B cell (primary cell): ENCODE results near the gene LRRIQ4. TPM values are rescaled to one million over a fixed set of nuclear protein-coding genes. Genes with fewer than 3 reads are reported as not detected.
A peak's percentile ranks its signal among the peaks of the same experiment; 100 is the strongest.

Source experiments
- ATAC-seq: fragments of 200-7000 bp; cut with Tn5 transposase; one replicate; pipeline ENCODE4 v1.10.0; 2021; ENCODE audit warnings: low read depth, mild to moderate bottlenecking, moderate number of reproducible peaks, moderate library complexity
- CTCF ChIA-PET: fragments of 350-600 bp; sonication (Branson Sonifier 250); formaldehyde crosslinking; loops from one replicate; lab custom pipeline; 2021; ENCODE audit warnings: antibody characterized with exemption, inconsistent platforms; lab: Charles Lee
- POLR2A ChIA-PET: fragments of 350-600 bp; sonication (Branson Sonifier 250); formaldehyde crosslinking; loops from one replicate; lab custom pipeline; 2021; ENCODE audit warnings: antibody characterized with exemption; lab: Charles Lee
- DNase-seq: peaks from one replicate; pipeline ENCODE4 v3.0.0; 2013
- H2AFZ ChIP-seq: 2 replicates; pipeline ENCODE4 v1.6.1; 2012; ENCODE audit warnings: mild to moderate bottlenecking, low read depth, low read length; ENCODE audit not compliant: insufficient read depth, poor library complexity, severe bottlenecking
- H3K27ac ChIP-seq, 2 donors: 1 replicate in 1 of 2; 2 replicates in 1 of 2; pipeline ENCODE4 v1.5.1; 2012 to 2013; ENCODE audit warnings: low read length in 2 of 2, mild to moderate bottlenecking in 2 of 2, moderate library complexity in 1 of 2
- H3K27me3 ChIP-seq, 4 experiments: fragments of 200-600 bp in 1 of 4; sonication (generic) in 1 of 4; replicated peaks in 1 of 4; 1 replicate in 2 of 4; 2 replicates in 2 of 4; pipeline versions ENCODE4 v1.6.1 to v1.7.0; 2013 to 2016; ENCODE audit warnings: low read length in 3 of 4, mild to moderate bottlenecking in 2 of 4, mixed read lengths in 1 of 4, moderate library complexity in 1 of 4; ENCODE audit not compliant: insufficient read depth in 4 of 4, control insufficient read depth in 3 of 4; ENCODE audit errors: control extremely low read depth in 1 of 4
- H3K36me3 ChIP-seq, 2 experiments: replicated peaks in 1 of 2; 1 replicate in 1 of 2; 2 replicates in 1 of 2; pipeline versions ENCODE4 v1.6.1 to v1.7.1; 2013; ENCODE audit warnings: low read length in 1 of 2; ENCODE audit not compliant: insufficient read depth in 2 of 2, control insufficient read depth in 1 of 2; ENCODE audit errors: control extremely low read depth in 1 of 2, extremely low read depth in 1 of 2
- H3K4me1 ChIP-seq, 2 donors: fragments of 200-600 bp in 1 of 2; sonication (generic) in 1 of 2; 1 replicate in 1 of 2; 2 replicates in 1 of 2; pipeline versions ENCODE4 v1.5.1 to v1.6.1; 2013 to 2017; ENCODE audit warnings: low read length in 2 of 2; ENCODE audit not compliant: control insufficient read depth in 2 of 2, insufficient read depth in 2 of 2
- H3K4me2 ChIP-seq: replicated peaks from 2 replicates; pipeline ENCODE3; 2012; ENCODE audit warnings: mild to moderate bottlenecking, low read depth, low read length; ENCODE audit not compliant: poor library complexity, severe bottlenecking
- H3K4me3 ChIP-seq, 5 experiments: fragments of 200-600 bp in 1 of 5; sonication (generic) in 1 of 5; 1 replicate in 3 of 5; 2 replicates in 2 of 5; pipeline versions ENCODE4 v1.5.1 to v1.7.0; 2011 to 2016; ENCODE audit warnings: low read length in 4 of 5, mild to moderate bottlenecking in 4 of 5, low read depth in 2 of 5, control low read depth in 1 of 5, moderate library complexity in 1 of 5; ENCODE audit not compliant: insufficient read depth in 1 of 5; ENCODE audit errors: control extremely low read depth in 1 of 5, extremely low read depth in 1 of 5
- H3K79me2 ChIP-seq: fragments of 200-600 bp; sonication (generic); one replicate; pipeline ENCODE4 v1.6.0; 2016; ENCODE audit warnings: low read length; ENCODE audit not compliant: control insufficient read depth, insufficient read depth
- H3K9ac ChIP-seq: fragments of 200-600 bp; sonication (generic); 2 replicates; pipeline ENCODE4 v1.6.1; 2017; ENCODE audit warnings: mild to moderate bottlenecking, low read length, moderate library complexity
- H3K9me3 ChIP-seq, 3 donors: one replicate each; pipeline versions ENCODE4 v1.6.1 to v1.7.1; 2013; ENCODE audit warnings: low read length in 2 of 3; ENCODE audit not compliant: control insufficient read depth in 2 of 3, insufficient read depth in 1 of 3; ENCODE audit errors: control extremely low read depth in 1 of 3
- H4K20me1 ChIP-seq: 2 replicates; pipeline ENCODE4 v1.6.0; 2012; ENCODE audit warnings: mild to moderate bottlenecking, low read length; ENCODE audit not compliant: insufficient read depth, control insufficient read depth, poor library complexity, severe bottlenecking
- H3K27ac Mint-ChIP-seq: one replicate; pipeline ENCODE4 v1.8.0; 2021; ENCODE audit warnings: mixed read lengths
- H3K27me3 Mint-ChIP-seq: one replicate; pipeline ENCODE4 v1.8.0; 2021; ENCODE audit warnings: mixed read lengths
- H3K4me1 Mint-ChIP-seq: one replicate; pipeline ENCODE4 v1.8.0; 2021; ENCODE audit warnings: mixed read lengths
- H3K4me3 Mint-ChIP-seq: one replicate; pipeline ENCODE4 v1.8.0; 2021; ENCODE audit warnings: mixed read lengths
- H3K9me3 Mint-ChIP-seq: one replicate; pipeline ENCODE4 v1.8.0; 2022; ENCODE audit warnings: mixed read lengths; ENCODE audit not compliant: insufficient read depth
- EZH2 ChIP-seq: IDR thresholded peaks from 2 replicates; pipeline ENCODE4 v1.6.1; 2012; ENCODE audit warnings: borderline replicate concordance, low read depth, mild to moderate bottlenecking, moderate library complexity, low read length; ENCODE audit not compliant: insufficient read depth, poor library complexity, severe bottlenecking
- WGBS: methylation state at CpG from one replicate; pipeline ENCODE4 v1.1.5; 2013; ENCODE audit warnings: missing lambda C conversion rate; ENCODE audit not compliant: insufficient coverage; 5-methylcytosine and 5-hydroxymethylcytosine counted together
- intact Hi-C: fragments of 100-400 bp; cut with micrococcal nuclease; formaldehyde crosslinking; loops from one replicate; pipeline ENCODE4 v1.10.0; 2022
- polyA plus RNA-seq: library from polyadenylated mRNA; depleted of rRNA; stranded (reverse); fragments of >200 nt; gene quantifications from 2 replicates; pipeline ENCODE4 v1.2.3, GENCODE V29; 2012
- total RNA-seq, 2 donors: library from RNA; stranded (reverse); fragments of 120-200 nt in 1 of 2; gene quantifications; 1 replicate in 1 of 2; 2 replicates in 1 of 2; pipeline versions ENCODE4 v1.2.3 to v1.2.4, GENCODE V29; 2013 to 2022
- TF ChIP-seq, protein P1 (sequence below): fragments of 200-600 bp; IDR thresholded peaks from one replicate; pipeline ENCODE4 v1.8.0; 2022; ENCODE audit warnings: antibody characterized with exemption, mild to moderate bottlenecking

LRRIQ4 gene
- total and polyA plus RNA-seq, 2 donors (not counting 1 experiment from before 2014, with no cell fraction given): 0.04 to 0.71 TPM

DNA sequence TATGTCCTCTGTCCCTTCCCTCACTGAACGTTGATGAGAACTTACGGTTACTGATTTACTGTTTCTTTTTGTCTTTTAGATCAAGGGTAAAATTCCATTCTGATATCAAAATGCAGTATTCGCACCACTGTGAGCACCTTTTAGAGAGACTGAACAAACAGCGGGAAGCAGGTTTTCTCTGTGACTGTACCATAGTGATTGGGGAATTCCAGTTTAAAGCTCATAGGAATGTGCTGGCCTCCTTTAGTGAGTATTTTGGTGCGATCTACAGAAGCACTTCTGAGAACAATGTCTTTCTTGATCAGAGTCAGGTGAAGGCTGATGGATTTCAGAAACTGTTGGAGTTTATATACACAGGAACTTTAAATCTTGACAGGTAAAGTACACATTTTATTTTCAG, 38.5 kb upstream of the LRRIQ4 start:
- peak overlapping the region; percentile 100 for H3K4me3 Mint-ChIP-seq
- Histone ChIP-seq H2AFZ (peak overlapping the region; percentile 98), H3K79me2 (peaks cover 47% of the 10 kb centered on the region), H3K9me3 (no peaks in the 10 kb centered on the region), H3K4me3 (peak overlapping the region; percentile 89 to 97 (median 91)), H3K9ac (peak overlapping the region; percentile 96), H3K4me1 (peaks cover 16 to 19% of the 10 kb centered on the region in 2 donors), H3K27me3 (no peaks in the 10 kb centered on the region), H3K27ac (peak overlapping the region in 1 of 2 donors; percentile 97), H4K20me1 (no peaks in the 10 kb centered on the region), H3K4me2 (peak overlapping the region; percentile 78), H3K36me3 (peaks cover 4 to 43% of the 10 kb centered on the region in 2 experiments)
- no peak for TF ChIP-seq EZH2
- TF ChIP-seq, protein P1, sequence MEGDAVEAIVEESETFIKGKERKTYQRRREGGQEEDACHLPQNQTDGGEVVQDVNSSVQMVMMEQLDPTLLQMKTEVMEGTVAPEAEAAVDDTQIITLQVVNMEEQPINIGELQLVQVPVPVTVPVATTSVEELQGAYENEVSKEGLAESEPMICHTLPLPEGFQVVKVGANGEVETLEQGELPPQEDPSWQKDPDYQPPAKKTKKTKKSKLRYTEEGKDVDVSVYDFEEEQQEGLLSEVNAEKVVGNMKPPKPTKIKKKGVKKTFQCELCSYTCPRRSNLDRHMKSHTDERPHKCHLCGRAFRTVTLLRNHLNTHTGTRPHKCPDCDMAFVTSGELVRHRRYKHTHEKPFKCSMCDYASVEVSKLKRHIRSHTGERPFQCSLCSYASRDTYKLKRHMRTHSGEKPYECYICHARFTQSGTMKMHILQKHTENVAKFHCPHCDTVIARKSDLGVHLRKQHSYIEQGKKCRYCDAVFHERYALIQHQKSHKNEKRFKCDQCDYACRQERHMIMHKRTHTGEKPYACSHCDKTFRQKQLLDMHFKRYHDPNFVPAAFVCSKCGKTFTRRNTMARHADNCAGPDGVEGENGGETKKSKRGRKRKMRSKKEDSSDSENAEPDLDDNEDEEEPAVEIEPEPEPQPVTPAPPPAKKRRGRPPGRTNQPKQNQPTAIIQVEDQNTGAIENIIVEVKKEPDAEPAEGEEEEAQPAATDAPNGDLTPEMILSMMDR: no peak
- no peaks in the 10 kb centered on the region for H3K27me3 Mint-ChIP-seq
- peak overlapping the region; percentile 99 for H3K27ac Mint-ChIP-seq
- WGBS: 81% methylated on average over 2 of the region's 5 CpGs
- peaks cover 51% of the 10 kb centered on the region for H3K4me1 Mint-ChIP-seq
- intact Hi-C loops: loop anchor here (5.0 kb wide), 2 partner anchors 88 to 158 kb away; no protein-coding TSS in a partner anchor
- ChIA-PET POLR2A (interaction anchor here (3.0 kb wide), 1 partner anchor 583 kb away, joined by 23 read pairs; the partner anchor contains the start of gene SKIL), CTCF (interaction anchor here (1.4 to 3.3 kb wide), 2 partner anchors 10 to 193 kb away, joined by 4 to 21 read pairs; partner anchors contain the start of gene TERC)
- DNase-seq: no peak
- ATAC-seq: no peak
- no peaks in the 10 kb centered on the region for H3K9me3 Mint-ChIP-seq

- TF ChIP-seq, protein P1: no peak
- TF ChIP-seq EZH2: no peak
- ATAC-seq (no peak), DNase-seq (no peak)
- H3K27ac ChIP-seq: no peak overlapping the region
- no peak overlapping the region for H2AFZ ChIP-seq
- no peak overlapping the region for H3K9ac ChIP-seq
- H4K20me1 ChIP-seq: peaks cover 8% of the 10 kb centered on the region
- ChIA-PET CTCF (no interaction called here), POLR2A (interaction anchor here (0.8 kb wide), 1 partner anchor 329 kb away, joined by 3 read pairs; no protein-coding TSS in a partner anchor)
- peaks cover 11 to 15% of the 10 kb centered on the region in 2 donors for H3K4me1 ChIP-seq
- no peaks in the 10 kb centered on the region for H3K27me3 Mint-ChIP-seq
- H3K4me1 Mint-ChIP-seq: peaks cover 46% of the 10 kb centered on the region
- no peak overlapping the region for H3K4me3 Mint-ChIP-seq
- 88% methylated on average over 4 of the region's 4 CpGs for WGBS
- H3K79me2 ChIP-seq: peaks cover 64% of the 10 kb centered on the region
- H3K36me3 ChIP-seq: peaks cover 13 to 75% of the 10 kb centered on the region in 2 experiments
- H3K4me3 ChIP-seq: no peak overlapping the region
- H3K9me3 Mint-ChIP-seq: no peaks in the 10 kb centered on the region
- H3K27me3 ChIP-seq: no peaks in the 10 kb centered on the region
- intact Hi-C loops: no loop called here
- H3K4me2 ChIP-seq: no peak overlapping the region
- no peak overlapping the region for H3K27ac Mint-ChIP-seq
- H3K9me3 ChIP-seq: no peaks in the 10 kb centered on the region
Observed at GRCh38 chr3:169777822-169778221, 34.8 kb upstream of the LRRIQ4 start.
